Non-pigmented ciliary epithelial cell (primary cell): ENCODE results near the gene JAZF1.
"Not testable (repeated sequence)": the region's sequence is repeated elsewhere in the genome, so short reads cannot be mapped to it uniquely, and the experiment has no call there.

Source experiments
- DNase-seq: peaks from one replicate; pipeline ENCODE4 v3.0.0-alpha.2; 2010; ENCODE audit warnings: low read depth

JAZF1 gene

DNA sequence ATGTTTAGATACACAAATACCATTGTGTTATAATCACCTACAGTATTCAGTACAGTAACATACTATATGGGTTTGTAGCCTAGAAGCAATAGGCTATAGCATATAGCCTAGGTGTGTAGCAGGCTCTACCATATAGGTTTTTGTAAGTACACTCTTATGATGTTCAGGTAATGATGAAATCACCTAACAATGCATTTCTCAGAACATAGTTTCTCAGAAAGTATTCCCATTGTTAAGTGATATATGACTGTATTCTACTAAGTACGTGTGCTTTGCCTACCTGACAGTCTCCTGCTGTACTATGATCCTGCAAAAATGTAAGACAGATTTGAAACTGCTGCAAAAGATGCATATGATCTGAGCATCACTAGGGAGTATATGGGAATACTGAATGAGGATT lies 137.9 kb downstream of the JAZF1 start:
- no peak for DNase-seq

DNA sequence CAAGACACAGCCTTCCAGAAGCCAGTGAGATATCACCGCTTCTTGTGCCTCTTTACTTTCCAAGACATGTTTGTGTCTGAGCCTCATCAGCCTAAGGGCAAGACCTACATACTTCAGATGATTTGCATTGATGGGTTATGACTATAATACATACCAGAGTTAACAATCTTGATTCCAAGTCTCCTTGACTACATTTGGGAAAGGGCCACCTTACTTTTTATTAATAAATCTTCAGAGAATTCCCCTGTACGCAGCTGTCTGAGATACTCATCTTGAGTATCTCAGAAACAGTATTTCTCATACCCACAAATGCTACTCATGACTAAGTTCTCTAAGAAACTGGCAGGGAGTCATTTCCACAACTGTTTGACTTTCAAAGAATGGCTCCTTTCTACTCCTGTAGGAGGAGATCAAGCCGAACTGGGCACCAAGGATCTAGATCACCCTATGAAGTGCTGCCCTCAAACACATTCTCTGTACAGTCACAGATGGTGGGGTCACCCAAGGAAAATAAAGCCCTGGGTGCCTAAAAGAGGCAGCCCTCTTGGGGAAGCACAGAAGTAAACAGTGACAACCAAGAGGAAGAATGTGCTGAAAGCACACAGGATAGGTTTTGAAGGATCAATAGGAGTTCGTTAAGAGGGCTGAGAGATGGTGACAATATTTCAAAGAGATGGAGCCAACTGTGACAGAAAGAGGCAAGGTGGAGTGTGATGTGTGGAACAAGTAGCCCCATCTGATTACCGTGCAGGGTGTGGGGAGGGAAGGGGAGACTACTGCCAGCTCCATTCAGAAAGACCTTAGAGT lies 138.9 kb downstream of the JAZF1 start:
- DNase-seq, result peak; percentile 70

DNA sequence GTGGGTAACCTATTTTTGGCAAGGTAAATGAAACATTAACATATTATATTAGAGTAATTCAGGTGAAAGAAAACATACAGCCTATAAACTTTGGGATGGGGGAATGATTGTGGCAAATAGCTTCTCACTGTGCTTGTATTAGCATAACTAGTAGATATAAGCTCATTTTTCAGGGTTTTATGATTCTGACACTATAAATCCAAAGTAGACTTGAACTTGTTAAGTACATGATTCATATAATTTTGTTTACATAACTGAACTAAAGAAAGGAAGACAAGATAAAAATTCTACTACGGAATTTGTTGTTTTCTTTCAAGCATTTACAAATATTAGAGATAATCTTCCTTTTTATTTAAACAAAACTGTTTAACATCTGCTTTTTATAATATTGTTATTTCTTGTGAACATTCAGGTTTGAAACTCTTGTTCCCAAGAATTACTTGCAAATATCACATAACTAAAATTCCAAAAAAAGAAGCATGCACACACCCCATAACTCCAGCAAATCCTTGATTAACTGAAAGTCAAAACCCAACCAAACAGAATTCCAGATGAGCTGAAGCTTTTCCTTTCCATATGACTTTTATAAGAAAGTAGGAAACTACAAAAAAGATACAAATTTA lies 142.3 kb downstream of the JAZF1 start:
- DNase-seq, result no peak

DNA sequence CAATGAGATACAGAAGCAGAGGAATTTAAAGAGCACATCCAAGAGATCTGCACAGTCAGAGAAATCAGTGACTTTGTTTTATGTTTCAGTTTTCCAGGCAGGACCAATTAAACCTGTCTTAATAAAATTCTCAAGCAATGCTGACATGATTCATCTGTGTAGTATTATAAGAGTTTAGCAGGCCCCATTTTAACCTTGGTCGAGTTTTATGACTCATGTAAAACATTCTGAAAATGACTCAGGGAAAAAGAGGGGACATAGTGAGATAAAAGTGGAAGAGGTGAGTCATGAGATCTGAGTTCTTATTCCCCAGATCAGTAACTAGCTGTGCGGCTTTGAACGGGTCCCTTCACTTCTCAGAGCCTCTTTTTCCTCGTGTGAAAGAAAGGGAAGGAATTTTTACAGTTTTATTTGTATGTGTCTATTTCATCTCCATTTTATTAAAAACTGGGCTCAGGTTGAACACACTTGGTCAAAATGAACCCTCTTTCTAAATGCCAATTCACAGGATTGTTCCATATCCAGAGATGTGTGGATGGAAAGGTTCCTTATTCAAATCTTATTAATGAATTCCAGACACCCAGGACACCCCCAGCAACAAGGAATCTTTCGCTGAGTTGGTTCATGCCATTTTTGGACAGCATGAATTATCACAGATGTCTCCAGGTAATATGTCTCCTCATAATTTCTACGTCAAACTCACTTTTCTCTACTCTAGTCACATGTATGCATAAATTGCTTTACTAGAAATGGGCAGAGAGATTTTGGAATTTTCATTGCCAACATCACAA lies 143.2 kb downstream of the JAZF1 start:
- DNase-seq, result peak; percentile 95

DNA sequence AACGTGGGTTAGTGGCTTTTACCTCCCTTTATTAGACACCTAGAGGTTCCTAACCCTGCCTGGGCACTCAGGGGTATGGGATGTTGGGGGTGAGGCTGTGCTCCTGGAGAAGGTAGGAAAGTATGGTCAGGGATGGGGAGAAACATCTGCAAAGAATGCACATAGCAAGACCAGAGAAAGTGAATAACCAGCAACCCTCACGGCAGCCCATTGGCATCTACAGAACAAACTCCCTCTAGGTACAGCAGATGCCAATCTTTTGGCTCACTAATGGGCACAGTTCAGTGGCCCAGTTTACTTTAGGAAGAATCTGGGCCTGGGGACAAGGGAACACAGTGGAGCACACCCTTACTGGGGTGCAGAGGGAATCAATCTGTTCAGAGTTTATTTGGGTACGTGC lies 143.9 kb downstream of the JAZF1 start:
- no peak for DNase-seq

DNA sequence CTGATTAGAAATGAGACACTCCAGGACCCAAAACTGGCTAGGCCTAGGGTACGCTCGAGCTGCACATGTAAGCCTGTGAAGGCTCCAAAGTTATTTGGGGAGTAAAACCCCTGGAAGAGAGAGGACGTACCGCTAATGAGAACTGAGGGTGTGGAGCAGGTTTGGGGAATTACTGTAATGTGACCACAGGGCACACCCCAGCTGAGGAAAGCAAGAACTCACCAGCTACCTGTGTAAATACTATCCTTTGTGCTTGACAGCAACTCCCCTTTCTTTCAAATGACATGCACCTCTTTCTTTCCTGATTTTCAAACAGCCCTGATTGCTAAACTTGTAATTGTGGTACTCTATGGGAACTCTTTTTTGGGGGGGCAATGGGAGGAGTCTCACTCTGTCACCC lies 147.2 kb downstream of the JAZF1 start:
- DNase-seq, result no peak

DNA sequence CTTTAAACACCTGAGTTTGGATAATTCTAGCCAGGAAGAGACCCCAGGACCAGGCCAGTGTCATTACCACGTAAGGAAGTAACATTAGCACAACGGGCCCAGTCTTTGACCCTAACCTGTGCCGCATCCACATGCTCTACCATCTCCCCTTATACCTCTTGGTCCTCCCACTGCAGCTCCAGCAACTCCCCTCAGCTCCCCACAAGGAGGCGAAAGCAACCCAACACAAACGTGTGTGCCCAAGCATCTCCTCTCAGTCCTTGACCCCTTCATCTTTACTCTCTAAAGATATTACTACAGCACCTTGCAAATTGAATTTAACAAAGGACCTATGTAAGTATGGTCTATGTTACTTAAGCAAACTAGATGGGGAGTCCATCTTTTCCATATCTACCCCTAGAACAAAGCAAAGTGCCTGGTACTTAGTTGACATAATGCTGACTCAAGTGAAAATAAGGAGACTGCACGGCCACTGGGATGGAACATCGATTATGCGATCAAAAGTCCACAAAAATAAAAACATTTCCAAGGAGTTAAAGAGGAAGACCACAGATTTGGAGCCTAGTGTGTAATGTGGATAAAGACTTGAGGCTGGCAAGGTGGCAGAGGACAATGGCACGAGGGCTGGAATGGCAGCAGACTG lies 147.7 kb downstream of the JAZF1 start:
- no peak for DNase-seq

DNA sequence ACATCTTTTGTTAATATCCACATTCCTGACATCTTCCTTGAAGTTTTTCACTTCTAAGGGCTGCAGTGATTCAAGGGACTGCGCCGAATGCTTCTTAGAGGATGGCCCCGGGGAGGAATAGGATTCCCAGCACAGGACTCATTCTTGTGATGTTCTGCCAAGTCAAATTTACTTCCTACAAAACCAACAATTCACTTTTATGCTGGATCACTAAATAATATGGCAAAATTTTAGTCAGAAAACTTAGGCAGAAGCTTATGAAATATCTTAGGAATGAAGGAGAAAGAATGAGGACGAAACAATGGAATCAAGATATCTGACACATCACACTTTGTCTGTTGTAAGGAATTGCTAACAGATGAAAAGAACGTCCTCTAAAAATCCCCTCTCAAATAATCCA lies 151.5 kb downstream of the JAZF1 start:
- no peak for DNase-seq

DNA sequence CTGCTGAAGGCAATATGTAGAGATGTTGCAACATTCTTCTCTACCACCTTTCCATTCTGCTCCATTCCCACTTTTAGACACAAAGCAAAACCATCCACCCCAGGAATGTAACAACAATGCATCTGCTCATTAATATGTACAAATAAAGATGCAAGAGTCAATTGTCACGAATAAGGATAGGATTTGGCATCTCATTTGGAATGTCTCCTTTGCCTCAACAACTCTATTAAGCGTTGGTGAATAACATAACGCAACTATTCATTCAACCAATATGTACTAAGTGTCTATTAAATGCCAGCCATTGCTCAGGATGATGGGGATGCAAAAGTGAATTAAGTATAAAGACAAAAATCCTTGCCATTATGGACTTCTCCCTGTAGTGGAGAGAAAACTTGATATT lies 152.1 kb downstream of the JAZF1 start:
- DNase-seq, result no peak

DNA sequence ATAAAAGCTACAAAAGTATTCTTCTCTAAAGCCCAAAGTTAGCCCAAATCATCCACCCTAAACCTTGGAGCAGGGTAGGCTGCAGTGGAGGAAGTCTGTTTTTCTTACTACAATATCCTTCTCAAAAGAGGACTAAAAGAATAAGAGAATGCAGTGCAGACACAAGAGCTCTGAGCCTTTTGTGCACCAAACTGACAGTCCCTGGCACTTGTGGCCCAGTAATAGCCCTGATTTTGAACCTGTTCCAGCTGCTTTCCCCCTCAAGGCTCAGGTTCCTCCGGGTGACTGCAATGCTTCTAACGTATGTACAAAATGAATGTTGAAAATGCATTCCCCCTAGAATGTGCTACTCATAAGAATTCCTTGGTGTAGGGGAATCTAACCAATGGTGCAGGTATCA lies 154.4 kb downstream of the JAZF1 start:
- no peak for DNase-seq

DNA sequence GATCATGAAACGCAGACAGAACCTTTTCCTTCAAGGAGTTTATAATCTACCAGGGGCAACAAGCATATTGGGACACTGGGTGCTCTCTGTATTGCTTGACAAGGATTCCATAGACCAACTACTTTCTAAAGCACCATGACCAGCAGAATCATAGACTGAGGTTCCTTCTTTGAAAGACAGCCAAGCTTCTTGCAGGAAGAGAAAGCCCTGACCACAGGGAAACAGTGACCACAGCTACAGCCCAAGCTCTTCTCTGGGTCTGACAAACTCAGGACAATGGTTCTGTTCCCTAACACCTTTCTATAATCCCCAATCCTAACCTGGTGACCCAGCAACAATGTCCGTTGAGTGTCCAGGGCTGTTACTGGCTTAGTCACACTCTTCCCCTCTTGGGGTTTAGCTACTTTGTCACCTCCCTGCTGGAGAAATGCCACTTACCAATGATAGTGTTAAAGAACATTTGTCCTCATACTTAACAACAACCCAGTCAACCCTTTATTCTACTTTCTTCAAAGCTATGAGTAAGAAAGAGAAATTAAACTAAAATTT lies 155.7 kb downstream of the JAZF1 start:
- DNase-seq, result no peak

DNA sequence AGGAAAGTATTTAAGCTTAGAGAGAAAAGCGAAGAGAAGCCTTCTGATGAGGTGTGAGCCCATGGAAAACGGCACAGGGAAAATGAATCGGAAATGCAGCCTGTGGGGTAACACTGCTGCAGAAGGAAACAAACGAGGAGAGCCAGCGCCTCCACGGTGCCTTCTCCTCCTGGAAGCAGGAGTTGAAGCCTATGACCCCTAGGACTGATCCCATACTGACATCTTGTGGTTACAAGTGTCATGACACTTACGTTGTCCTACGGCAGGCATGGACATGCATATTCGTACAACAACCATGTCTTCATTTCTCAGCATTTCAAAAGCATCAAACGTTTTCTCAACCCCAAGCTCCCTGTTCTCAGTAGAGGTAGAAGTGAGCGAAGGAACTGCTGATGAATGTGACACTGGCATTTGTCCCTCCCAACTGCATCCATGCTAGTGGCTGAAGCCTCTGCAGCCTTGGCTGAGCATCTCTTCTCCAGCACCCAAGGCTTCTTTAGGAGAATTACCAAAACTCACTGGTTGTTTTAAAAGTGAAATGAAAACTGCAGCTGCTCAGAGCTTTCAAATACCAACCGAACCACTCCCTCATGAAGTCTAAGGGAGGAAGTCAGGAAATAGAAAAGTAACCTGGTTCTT lies 160.2 kb downstream of the JAZF1 start:
- DNase-seq, result peak; percentile 48

DNA sequence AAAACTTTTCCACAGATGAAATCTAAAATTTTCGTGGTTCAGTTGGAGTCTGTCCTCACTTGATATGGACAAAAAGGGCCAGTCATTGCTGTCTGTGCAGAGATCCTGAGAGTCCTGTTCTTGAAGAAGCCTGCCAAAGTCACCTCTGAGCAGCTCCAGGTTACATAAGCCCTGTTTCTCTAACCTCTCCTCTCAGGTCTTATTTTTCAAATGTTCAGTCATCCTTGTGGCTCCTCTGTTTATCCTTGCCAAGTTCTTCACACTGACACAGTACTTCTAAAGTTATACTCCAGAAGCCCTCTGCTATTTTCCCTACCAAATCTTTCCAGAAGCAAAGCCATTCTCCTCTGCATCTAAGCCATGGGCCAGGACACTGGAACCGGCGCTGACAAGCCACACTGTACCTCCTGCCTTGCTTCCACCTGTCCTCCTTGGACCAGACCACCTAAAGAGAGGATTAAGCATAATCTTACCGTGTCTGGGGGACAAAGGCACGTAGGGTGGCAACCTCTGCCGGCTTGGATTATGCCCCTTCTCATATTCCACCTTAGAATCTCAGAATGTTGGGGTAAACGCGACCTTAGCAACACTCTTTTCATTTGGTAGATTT lies 161.6 kb downstream of the JAZF1 start:
- no peak for DNase-seq

DNA sequence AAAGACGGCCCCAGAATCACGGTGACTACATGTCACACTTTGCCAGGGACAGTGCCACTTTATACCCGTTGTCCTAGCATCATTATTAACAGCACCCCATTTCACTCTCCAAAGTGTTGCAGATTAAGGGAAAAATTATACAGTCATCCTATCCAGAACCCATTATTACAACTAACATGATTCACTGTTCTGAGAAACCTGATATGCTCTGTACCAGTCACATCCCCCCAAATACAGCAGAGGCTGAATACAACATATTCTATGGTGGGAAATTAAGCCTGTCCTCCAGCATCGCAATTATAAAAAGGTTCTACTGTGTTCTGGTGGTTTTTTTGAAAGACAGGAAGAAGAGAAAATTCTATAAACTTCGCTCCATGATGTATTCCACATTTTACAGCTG lies 162.1 kb downstream of the JAZF1 start:
- DNase-seq, result no peak

DNA sequence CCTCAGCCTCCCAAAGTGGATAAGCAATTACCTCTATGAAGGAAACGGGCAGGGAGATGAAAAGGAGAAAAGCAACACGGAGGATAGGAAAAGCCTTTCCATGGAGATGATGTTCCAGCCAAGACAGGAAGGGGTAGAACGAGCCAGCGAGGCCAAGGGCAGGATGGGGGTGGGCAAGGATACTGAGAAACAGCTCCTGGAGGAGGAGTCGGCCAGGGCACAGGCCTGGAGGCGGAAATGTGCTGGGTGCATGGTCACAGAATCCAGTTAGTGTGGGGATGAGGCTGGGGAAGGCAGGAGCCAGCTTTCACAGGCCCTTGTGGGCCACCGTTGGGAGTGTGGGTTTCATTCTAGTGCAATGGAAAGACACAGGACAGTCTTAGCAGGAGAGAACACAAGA lies 162.6 kb downstream of the JAZF1 start:
- no peak for DNase-seq

DNA sequence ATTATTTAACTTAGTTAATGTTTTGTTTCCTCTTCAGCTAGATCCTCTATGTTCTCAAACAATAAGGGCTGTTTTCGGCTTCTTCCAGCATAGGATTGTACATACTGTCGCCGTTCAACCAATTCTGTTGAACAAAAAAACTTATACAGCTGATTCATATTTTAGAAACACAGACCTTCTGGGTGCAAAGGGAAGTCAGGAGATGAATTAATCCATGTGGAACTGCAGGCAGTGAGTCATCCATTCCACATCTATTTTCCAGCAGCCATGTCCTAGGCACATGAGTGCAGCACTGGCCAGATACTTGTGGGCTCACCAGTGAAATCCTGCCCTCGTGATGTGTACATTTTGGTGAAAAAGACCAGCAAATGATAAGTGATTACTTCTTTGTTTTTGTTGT lies 163.2 kb downstream of the JAZF1 start:
- DNase-seq, result peak; percentile 43

DNA sequence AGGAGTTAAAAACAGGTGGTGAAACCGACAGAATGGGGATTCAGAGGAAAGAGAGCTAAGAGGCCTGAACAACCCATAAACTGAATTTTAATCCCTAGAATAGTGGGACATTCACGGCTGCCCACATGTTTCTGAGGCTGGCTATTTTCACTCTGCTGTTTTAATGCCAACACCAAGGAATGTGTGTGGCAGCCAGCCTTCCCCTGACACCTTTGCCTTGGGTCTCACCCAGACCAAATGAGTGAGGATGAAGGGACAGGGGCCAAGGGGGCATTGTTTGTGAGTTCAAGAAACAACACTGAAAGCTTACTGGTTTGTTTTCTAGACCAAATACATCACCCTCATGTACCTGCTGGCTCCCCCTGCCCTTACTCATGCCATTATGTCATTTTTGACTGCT lies 164.3 kb downstream of the JAZF1 start:
- no peak for DNase-seq

DNA sequence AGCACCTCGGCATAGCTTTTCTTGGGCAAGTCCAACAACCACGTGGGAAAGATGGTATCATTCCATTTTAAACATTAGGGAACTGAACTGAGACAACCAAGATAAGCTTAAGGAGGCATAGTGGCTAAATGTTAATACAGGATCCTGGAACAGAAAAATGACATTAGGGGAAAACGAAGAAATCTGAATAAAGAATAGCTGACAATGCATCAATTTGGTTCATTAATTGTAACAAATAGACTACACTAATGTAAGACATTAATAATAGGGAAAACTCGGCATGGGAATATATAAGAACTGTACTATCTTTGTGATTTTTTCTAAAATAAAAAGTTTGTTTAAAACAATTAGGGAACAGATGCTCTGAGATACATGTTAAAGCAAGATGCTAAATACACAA lies 165.4 kb downstream of the JAZF1 start:
- DNase-seq, result no peak

DNA sequence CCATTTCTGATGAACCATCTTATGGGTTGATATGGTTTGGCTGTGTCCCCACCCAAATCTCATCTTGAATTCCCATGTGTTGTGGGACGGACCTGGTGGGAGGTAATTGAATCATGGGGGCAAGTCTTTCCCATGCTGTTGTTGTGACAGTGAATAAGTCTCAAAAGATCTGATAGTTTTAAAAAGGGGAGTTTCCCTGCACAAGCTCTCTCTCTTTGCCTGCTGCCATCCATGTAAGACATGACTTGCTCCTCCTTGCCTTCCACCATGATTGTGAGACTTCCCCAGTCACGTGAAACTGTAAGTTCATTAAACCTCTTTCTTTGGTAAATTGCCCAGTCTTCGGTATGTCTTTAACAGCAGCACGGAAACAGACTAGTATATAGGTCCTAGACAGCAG lies 166.3 kb downstream of the JAZF1 start:
- DNase-seq, result not testable (repeated sequence)

DNA sequence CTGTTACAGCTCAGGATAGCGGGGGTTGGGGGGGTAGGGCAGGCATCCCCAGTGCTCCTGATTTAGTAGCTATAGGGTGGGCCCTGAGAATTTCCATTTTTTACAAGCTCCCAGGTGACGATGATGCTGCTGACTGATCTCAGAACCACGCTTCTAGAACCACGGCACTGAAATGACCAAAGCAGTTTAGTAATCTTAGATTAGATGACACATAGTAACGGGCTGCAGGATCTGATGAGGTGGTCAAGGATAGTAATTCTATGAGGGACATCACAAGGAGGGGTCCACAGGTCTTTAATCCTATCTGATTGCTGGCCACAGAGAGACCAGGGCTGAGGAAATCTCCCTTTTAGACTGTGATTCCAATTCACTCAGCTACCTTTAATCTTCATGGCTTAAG lies 167.2 kb downstream of the JAZF1 start:
- DNase-seq, result no peak

DNA sequence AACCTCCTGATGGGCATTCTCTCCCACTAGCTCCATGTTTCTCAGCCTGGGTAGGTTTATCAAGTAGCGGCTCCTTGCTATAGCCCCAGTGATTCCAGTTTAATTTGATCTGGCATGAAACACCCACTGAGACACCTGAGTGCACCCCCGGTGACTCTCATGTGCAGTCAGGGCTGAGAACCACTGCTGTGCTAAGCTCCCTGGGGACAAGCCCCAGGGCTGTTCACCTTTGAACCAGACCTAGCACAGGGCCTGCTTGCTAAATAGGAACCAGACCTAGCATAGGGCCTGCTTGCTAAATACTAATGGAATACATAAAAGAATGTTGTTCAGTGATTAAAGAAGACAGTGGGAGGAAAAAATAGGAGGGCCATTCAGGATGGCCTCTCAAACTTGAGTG lies 167.6 kb downstream of the JAZF1 start:
- DNase-seq, result no peak
